H9 (cell line): Measurements from ENCODE around the gene MADCAM1. TPM values are rescaled to one million over a fixed set of nuclear protein-coding genes. Genes with fewer than 3 reads are reported as not detected.

Experiments
- DNase-seq: peaks from one replicate; pipeline ENCODE4 v3.0.0-alpha.2; 2017
- H2AFZ ChIP-seq: one replicate; pipeline ENCODE4 v1.6.1; 2013; ENCODE audit warnings: mild to moderate bottlenecking, low read length, control low read depth, moderate library complexity
- H2AK5ac ChIP-seq: 2 replicates; pipeline ENCODE4 v1.6.1; 2013; ENCODE audit warnings: low read length, control low read depth, mixed read lengths; ENCODE audit not compliant: insufficient read length
- H2BK120ac ChIP-seq: one replicate; pipeline ENCODE4 v1.6.1; 2013; ENCODE audit warnings: low read depth, mild to moderate bottlenecking, low read length, control low read depth, inconsistent platforms; ENCODE audit not compliant: poor library complexity, severe bottlenecking
- H2BK12ac ChIP-seq: 2 replicates; pipeline ENCODE4 v1.6.1; 2013; ENCODE audit warnings: low read length, control low read depth, mixed read lengths, low read depth; ENCODE audit not compliant: insufficient read length
- H2BK15ac ChIP-seq: 2 replicates; pipeline ENCODE4 v1.6.1; 2013; ENCODE audit warnings: low read depth, low read length, control low read depth
- H2BK20ac ChIP-seq: one replicate; pipeline ENCODE4 v1.6.1; 2013; ENCODE audit warnings: low read depth, mild to moderate bottlenecking, low read length, control low read depth, inconsistent platforms; ENCODE audit not compliant: poor library complexity, severe bottlenecking
- H2BK5ac ChIP-seq: 2 replicates; pipeline ENCODE4 v1.6.1; 2013; ENCODE audit warnings: low read length, control low read depth, mixed read lengths; ENCODE audit not compliant: insufficient read length
- H3K14ac ChIP-seq: 2 replicates; pipeline ENCODE4 v1.6.1; 2013; ENCODE audit warnings: low read length, control low read depth; ENCODE audit not compliant: insufficient read depth
- H3K18ac ChIP-seq: 2 replicates; pipeline ENCODE4 v1.6.1; 2013; ENCODE audit warnings: low read depth, mild to moderate bottlenecking, mixed read lengths, low read length, control low read depth; ENCODE audit not compliant: insufficient read length
- H3K23ac ChIP-seq: 2 replicates; pipeline ENCODE4 v1.6.1; 2013; ENCODE audit warnings: low read length, control low read depth, mixed read lengths, low read depth; ENCODE audit not compliant: insufficient read length
- H3K23me2 ChIP-seq: 2 replicates; pipeline ENCODE4 v1.6.1; 2013; ENCODE audit warnings: low read depth, mild to moderate bottlenecking, mixed read lengths, low read length, control low read depth; ENCODE audit not compliant: insufficient read length, poor library complexity, severe bottlenecking
- H3K27ac ChIP-seq: 2 replicates; pipeline ENCODE4 v1.5.1; 2013; ENCODE audit warnings: low read length, control low read depth, mixed read lengths, low read depth; ENCODE audit not compliant: insufficient read length
- H3K27me3 ChIP-seq: 2 replicates; pipeline ENCODE4 v1.6.1; 2013; ENCODE audit warnings: low read length, control low read depth, inconsistent platforms; ENCODE audit not compliant: insufficient read depth
- H3K4ac ChIP-seq: 2 replicates; pipeline ENCODE4 v1.6.1; 2013; ENCODE audit warnings: low read depth, mild to moderate bottlenecking, control low read depth, inconsistent platforms, low read length, moderate library complexity
- H3K4me1 ChIP-seq: 2 replicates; pipeline ENCODE4 v1.6.1; 2013; ENCODE audit warnings: low read length, control low read depth, inconsistent platforms; ENCODE audit not compliant: insufficient read depth
- H3K4me2 ChIP-seq: 2 replicates; pipeline ENCODE4 v1.6.1; 2013; ENCODE audit warnings: low read length, control low read depth, mixed read lengths; ENCODE audit not compliant: insufficient read length, insufficient read depth
- H3K56ac ChIP-seq: 2 replicates; pipeline ENCODE4 v1.6.1; 2013; ENCODE audit warnings: low read depth, mild to moderate bottlenecking, mixed read lengths, low read length, control low read depth; ENCODE audit not compliant: insufficient read length
- H3K79me1 ChIP-seq: 2 replicates; pipeline ENCODE4 v1.6.1; 2013; ENCODE audit warnings: low read depth, mild to moderate bottlenecking, moderate library complexity, low read length, control low read depth, inconsistent platforms; ENCODE audit not compliant: insufficient read depth, poor library complexity, severe bottlenecking
- H3K79me2 ChIP-seq: 2 replicates; pipeline ENCODE4 v1.6.1; 2013; ENCODE audit warnings: low read length, control low read depth, inconsistent platforms; ENCODE audit not compliant: insufficient read depth
- H3K9ac ChIP-seq: 2 replicates; pipeline ENCODE4 v1.6.1; 2013; ENCODE audit warnings: low read length, control low read depth, mixed read lengths; ENCODE audit not compliant: insufficient read length; ENCODE audit errors: extremely low read depth
- H3K9me3 ChIP-seq: one replicate; pipeline ENCODE4 v1.6.1; 2013; ENCODE audit warnings: low read depth, low read length, inconsistent platforms; ENCODE audit not compliant: control insufficient read depth
- H3T11ph ChIP-seq: one replicate; pipeline ENCODE4 v1.6.1; 2013; ENCODE audit warnings: mild to moderate bottlenecking, low read length, control low read depth, inconsistent platforms
- H4K20me1 ChIP-seq: one replicate; pipeline ENCODE4 v1.6.1; 2013; ENCODE audit not compliant: control insufficient read depth, insufficient read length, insufficient read depth
- H4K5ac ChIP-seq: 2 replicates; pipeline ENCODE4 v1.6.1; 2013; ENCODE audit warnings: low read depth, mild to moderate bottlenecking, mixed read lengths, low read length, control low read depth; ENCODE audit not compliant: insufficient read length
- H4K8ac ChIP-seq: replicated peaks from 2 replicates; pipeline ENCODE4 v1.6.1; 2013; ENCODE audit warnings: low read length, control low read depth, mixed read lengths, low read depth; ENCODE audit not compliant: insufficient read length
- H4K91ac ChIP-seq: 2 replicates; pipeline ENCODE4 v1.6.1; 2013; ENCODE audit warnings: low read depth, mild to moderate bottlenecking, moderate library complexity, mixed read lengths, low read length, control low read depth; ENCODE audit not compliant: insufficient read length
- H3K27ac Mint-ChIP-seq, 3 experiments: 2 replicates in 2 of 3; 3 replicates in 1 of 3; pipeline ENCODE4 v1.8.0; 2020 to 2021; ENCODE audit warnings: mixed read lengths in 3 of 3, mild to moderate bottlenecking in 1 of 3, moderate library complexity in 1 of 3
- H3K27me3 Mint-ChIP-seq: 2 replicates; pipeline ENCODE4 v1.8.0; 2021; ENCODE audit warnings: low read depth, mild to moderate bottlenecking, moderate library complexity, mixed read lengths
- H3K36me3 Mint-ChIP-seq, 3 experiments: 2 replicates in 2 of 3; 3 replicates in 1 of 3; pipeline ENCODE4 v1.8.0; 2020 to 2021; ENCODE audit warnings: low read depth in 3 of 3, mixed read lengths in 3 of 3; ENCODE audit not compliant: insufficient read depth in 1 of 3
- H3K4me1 Mint-ChIP-seq, 2 experiments: 2 replicates each; pipeline ENCODE4 v1.8.0; 2020; ENCODE audit warnings: mixed read lengths in 2 of 2
- H3K4me3 Mint-ChIP-seq, 2 experiments: 2 replicates in 1 of 2; 3 replicates in 1 of 2; pipeline ENCODE4 v1.8.0; 2020 to 2021; ENCODE audit warnings: mild to moderate bottlenecking in 2 of 2, mixed read lengths in 2 of 2, moderate library complexity in 1 of 2
- H3K9me3 Mint-ChIP-seq, 2 experiments: 2 replicates in 1 of 2; 3 replicates in 1 of 2; pipeline ENCODE4 v1.8.0; 2020; ENCODE audit warnings: mild to moderate bottlenecking in 2 of 2, mixed read lengths in 2 of 2, moderate library complexity in 1 of 2
- CTCF ChIP-seq: fragments of 200-600 bp; sonication (generic); conservative IDR thresholded peaks from 3 replicates; pipeline ENCODE4 v1.8.0; 2021; ENCODE audit warnings: antibody characterized with exemption, mild to moderate bottlenecking
- WGBS: extraction: QIAGEN DNeasy Blood & Tissue Kit; methylation state at CpG from one replicate; pipeline ENCODE4 v1.1.7; 2013; ENCODE audit warnings: missing lambda C conversion rate, low lambda C conversion rate, mixed read lengths; ENCODE audit not compliant: insufficient read length; ENCODE audit errors: extremely low coverage; 5-methylcytosine and 5-hydroxymethylcytosine counted together
- total RNA-seq: library from RNA; stranded (reverse); gene quantifications from 2 replicates; pipeline ENCODE4 v1.2.1, GENCODE V29; 2021

MADCAM1 gene
- total RNA-seq, 1 experiment from 2014 or later = 1.2 TPM

GRCh38 chr19:469833-470232 is 26.5 kb upstream of the MADCAM1 start:
- H3K56ac ChIP-seq = no peak overlapping the region
- no peaks in the 10 kb centered on the region for H3K23me2 ChIP-seq
- Mint-ChIP-seq H3K4me1 (no peaks in the 10 kb centered on the region), H3K36me3 (no peaks in the 10 kb centered on the region), H3K4me3 (no peak overlapping the region), H3K9me3 (peaks cover 0 to 10% of the 10 kb centered on the region in 2 experiments; a peak in 1 of 5 replicates), H3K27me3 (peaks cover 12% of the 10 kb centered on the region), H3K27ac (no peak overlapping the region)
- no peak overlapping the region for H3T11ph ChIP-seq
- no peak overlapping the region for H2BK12ac ChIP-seq
- no peak overlapping the region for H3K4me2 ChIP-seq
- H3K18ac ChIP-seq = no peak overlapping the region
- no peaks in the 10 kb centered on the region for H3K27me3 ChIP-seq
- no peak overlapping the region for H4K5ac ChIP-seq
- H3K9me3 ChIP-seq = no peaks in the 10 kb centered on the region
- H2AK5ac ChIP-seq = no peak overlapping the region
- no peak overlapping the region for H2BK15ac ChIP-seq
- H4K20me1 ChIP-seq = no peaks in the 10 kb centered on the region
- no peak overlapping the region for H4K91ac ChIP-seq
- H2BK5ac ChIP-seq = no peak overlapping the region
- no peak overlapping the region for H2AFZ ChIP-seq
- H3K79me2 ChIP-seq = no peaks in the 10 kb centered on the region
- no peaks in the 10 kb centered on the region for H3K79me1 ChIP-seq
- no peak for TF ChIP-seq CTCF
- H3K14ac ChIP-seq = no peak overlapping the region
- H4K8ac ChIP-seq = no peak overlapping the region
- H2BK20ac ChIP-seq = no peak overlapping the region
- no peak overlapping the region for H3K9ac ChIP-seq
- H2BK120ac ChIP-seq = no peak overlapping the region
- H3K27ac ChIP-seq = no peak overlapping the region
- WGBS = no CpG with 5 or more reads among the region's 7 CpGs
- no peaks in the 10 kb centered on the region for H3K4me1 ChIP-seq
- no peak for DNase-seq
- no peak overlapping the region for H3K23ac ChIP-seq
- H3K4ac ChIP-seq = no peak overlapping the region
